Glutamatergic neuron (in vitro differentiated cells): ENCODE measurements around the gene PCNA. TPM values are rescaled to one million over a fixed set of nuclear protein-coding genes. Genes with fewer than 3 reads are reported as not detected.
"Not testable (repeated sequence)": the region's sequence is repeated elsewhere in the genome, so short reads cannot be mapped to it uniquely, and the experiment has no call there.

Experiments
- DNase-seq: peaks from one replicate; pipeline ENCODE4 v3.0.0; 2022
- H3K27ac Mint-ChIP-seq: one replicate; pipeline ENCODE4 v1.8.0; 2020; ENCODE audit warnings: mild to moderate bottlenecking, mixed read lengths, inconsistent platforms; ENCODE audit not compliant: unreplicated experiment
- H3K27me3 Mint-ChIP-seq: one replicate; pipeline ENCODE4 v1.8.0; 2020; ENCODE audit warnings: mild to moderate bottlenecking, moderate library complexity, mixed read lengths, inconsistent platforms; ENCODE audit not compliant: unreplicated experiment
- H3K36me3 Mint-ChIP-seq: one replicate; pipeline ENCODE4 v1.8.0; 2020; ENCODE audit warnings: mild to moderate bottlenecking, mixed read lengths, inconsistent platforms; ENCODE audit not compliant: unreplicated experiment
- H3K4me1 Mint-ChIP-seq: one replicate; pipeline ENCODE4 v1.8.0; 2020; ENCODE audit warnings: mild to moderate bottlenecking, low read depth, mixed read lengths, inconsistent platforms; ENCODE audit not compliant: unreplicated experiment
- H3K4me3 Mint-ChIP-seq: one replicate; pipeline ENCODE4 v1.8.0; 2020; ENCODE audit warnings: mild to moderate bottlenecking, mixed read lengths, inconsistent platforms; ENCODE audit not compliant: unreplicated experiment
- H3K9me3 Mint-ChIP-seq: one replicate; pipeline ENCODE4 v1.8.0; 2020; ENCODE audit warnings: mild to moderate bottlenecking, moderate library complexity, mixed read lengths, inconsistent platforms; ENCODE audit not compliant: unreplicated experiment
- CTCF ChIP-seq: fragments of 200-600 bp; sonication (generic); IDR thresholded peaks from one replicate; pipeline ENCODE4 v1.5.0; 2021; ENCODE audit not compliant: partially characterized antibody, unreplicated experiment
- total RNA-seq: library from RNA; stranded (reverse); fragmentation: NEBNext Ultra II Directional; extraction: Animal tissue kit (Norgen Biotek cat#: 25700); gene quantifications from one replicate; pipeline ENCODE4 v1.2.1, GENCODE V29; 2021; ENCODE audit not compliant: unreplicated experiment

Gene PCNA
- total RNA-seq, 1 donor from 2014 or later = 43.3 TPM

GRCh38 chr20:5073660-5074231 is 46.0 kb downstream of the PCNA start:
- DNase-seq = peak; percentile 22
- no peak overlapping the region for H3K27ac Mint-ChIP-seq
- H3K9me3 Mint-ChIP-seq = no peaks in the 10 kb centered on the region
- no peak for TF ChIP-seq CTCF
- no peaks in the 10 kb centered on the region for H3K36me3 Mint-ChIP-seq
- H3K4me1 Mint-ChIP-seq = no peaks in the 10 kb centered on the region
- no peak overlapping the region for H3K4me3 Mint-ChIP-seq
- H3K27me3 Mint-ChIP-seq = no peaks in the 10 kb centered on the region

- H3K9me3 Mint-ChIP-seq = no peaks in the 10 kb centered on the region
- no peak overlapping the region for H3K27ac Mint-ChIP-seq
- no peak overlapping the region for H3K4me3 Mint-ChIP-seq
- H3K27me3 Mint-ChIP-seq = no peaks in the 10 kb centered on the region
- no peak for DNase-seq
- H3K4me1 Mint-ChIP-seq = no peaks in the 10 kb centered on the region
- H3K36me3 Mint-ChIP-seq = no peaks in the 10 kb centered on the region
- no peak for TF ChIP-seq CTCF
Measured at GRCh38 chr20:5072756-5073659, 46.8 kb downstream of the PCNA start.

- not testable (repeated sequence) for H3K4me3 Mint-ChIP-seq, H3K4me1 Mint-ChIP-seq, H3K9me3 Mint-ChIP-seq, DNase-seq, H3K36me3 Mint-ChIP-seq, H3K27ac Mint-ChIP-seq, H3K27me3 Mint-ChIP-seq
Measured at GRCh38 chr20:5071942-5072341, 47.8 kb downstream of the PCNA start.

- Mint-ChIP-seq H3K4me1 (no peaks in the 10 kb centered on the region), H3K36me3 (no peaks in the 10 kb centered on the region), H3K27me3 (no peaks in the 10 kb centered on the region), H3K27ac (no peak overlapping the region), H3K9me3 (no peaks in the 10 kb centered on the region), H3K4me3 (no peak overlapping the region)
- TF ChIP-seq CTCF = no peak
- no peak for DNase-seq
Measured at GRCh38 chr20:5070570-5070969, 49.2 kb downstream of the PCNA start.

- Mint-ChIP-seq H3K36me3 (no peaks in the 10 kb centered on the region), H3K4me1 (no peaks in the 10 kb centered on the region), H3K9me3 (no peaks in the 10 kb centered on the region), H3K4me3 (no peak overlapping the region), H3K27me3 (no peaks in the 10 kb centered on the region), H3K27ac (no peak overlapping the region)
- no peak for DNase-seq
- no peak for TF ChIP-seq CTCF
Measured at GRCh38 chr20:5070081-5070480, 49.7 kb downstream of the PCNA start.
